Measurements from ENCODE around the gene ATP23. TPM values are rescaled to one million over a fixed set of nuclear protein-coding genes. Genes with fewer than 3 reads are reported as not detected.
A peak's percentile ranks its signal among the peaks of the same experiment; 100 is the strongest.

The ATP23 gene, protein sequence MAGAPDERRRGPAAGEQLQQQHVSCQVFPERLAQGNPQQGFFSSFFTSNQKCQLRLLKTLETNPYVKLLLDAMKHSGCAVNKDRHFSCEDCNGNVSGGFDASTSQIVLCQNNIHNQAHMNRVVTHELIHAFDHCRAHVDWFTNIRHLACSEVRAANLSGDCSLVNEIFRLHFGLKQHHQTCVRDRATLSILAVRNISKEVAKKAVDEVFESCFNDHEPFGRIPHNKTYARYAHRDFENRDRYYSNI
- 1 to 10 TPM; 2.2 to 7.9 (median 3.5) TPM for total RNA-seq
- long read RNA-seq, partial matches to known transcripts: 1 of 1 reads
- long read RNA-seq, other reads (novel, unspliced or antisense): 0 of 1 reads

DNA sequence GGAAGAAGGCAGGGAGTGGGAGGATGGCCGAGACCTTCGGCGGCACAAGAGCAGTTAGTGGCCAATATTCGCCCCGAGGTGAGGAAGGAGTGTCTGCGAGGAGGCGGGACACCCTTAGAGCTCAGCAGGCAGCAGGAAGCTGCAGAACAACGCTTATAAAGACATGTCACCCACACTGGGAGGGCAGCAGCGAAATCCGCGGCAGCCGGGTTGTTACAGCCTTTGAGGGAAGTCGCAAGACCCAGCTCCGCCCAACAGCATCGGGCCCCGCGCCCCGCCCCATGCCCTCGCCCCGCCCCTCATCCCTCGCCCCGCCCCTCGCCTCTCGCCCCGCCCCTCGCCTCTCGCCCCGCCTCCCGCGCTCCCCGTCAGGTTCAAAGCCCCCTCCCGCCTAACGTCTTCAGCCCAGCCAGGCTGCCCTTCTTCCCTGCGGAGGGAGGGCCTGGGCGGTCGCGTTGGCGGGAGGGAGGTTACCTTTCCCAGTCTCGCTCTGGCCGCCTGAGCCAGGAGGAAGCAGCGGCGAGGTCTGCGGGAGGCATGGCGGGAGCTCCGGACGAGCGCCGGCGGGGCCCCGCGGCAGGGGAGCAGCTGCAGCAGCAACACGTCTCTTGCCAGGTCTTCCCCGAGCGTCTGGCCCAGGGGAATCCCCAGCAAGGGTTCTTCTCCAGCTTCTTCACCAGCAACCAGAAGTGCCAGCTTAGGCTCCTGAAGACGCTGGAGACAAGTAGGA is at the start of gene ATP23:
ATP23 (plus strand) TSS at position 403 of the 730 bp plus-strand sequence; CDS start at position 538, 135 bp downstream.
- 0% methylated on average over 23 of the region's 55 CpGs for WGBS (ENCODE audit: insufficient coverage, low coverage, low lambda C conversion rate, missing lambda C conversion rate)
- peak within 1 kb of the TSS; percentile 70 to 83 (median 72) for H3K27ac ChIP-seq
- H3K9me3 ChIP-seq: no peaks in the 10 kb centered on the region
- peak within 1 kb of the TSS; percentile 67 to 85 (median 82) for H3K4me3 ChIP-seq
- H3K4me1 ChIP-seq: no peaks in the 10 kb centered on the region
- H3K27me3 ChIP-seq: no peaks in the 10 kb centered on the region
- no peaks in the 10 kb centered on the region for H3K36me3 ChIP-seq
- ATAC-seq (peak; percentile 93 to 97 (median 95)), DNase-seq (peak; percentile 93 to 95 (median 95))
- peak; percentile 90 for TF ChIP-seq POLR2A (IDR thresholded peaks at IDR 0.05)
- TF ChIP-seq, protein P1, sequence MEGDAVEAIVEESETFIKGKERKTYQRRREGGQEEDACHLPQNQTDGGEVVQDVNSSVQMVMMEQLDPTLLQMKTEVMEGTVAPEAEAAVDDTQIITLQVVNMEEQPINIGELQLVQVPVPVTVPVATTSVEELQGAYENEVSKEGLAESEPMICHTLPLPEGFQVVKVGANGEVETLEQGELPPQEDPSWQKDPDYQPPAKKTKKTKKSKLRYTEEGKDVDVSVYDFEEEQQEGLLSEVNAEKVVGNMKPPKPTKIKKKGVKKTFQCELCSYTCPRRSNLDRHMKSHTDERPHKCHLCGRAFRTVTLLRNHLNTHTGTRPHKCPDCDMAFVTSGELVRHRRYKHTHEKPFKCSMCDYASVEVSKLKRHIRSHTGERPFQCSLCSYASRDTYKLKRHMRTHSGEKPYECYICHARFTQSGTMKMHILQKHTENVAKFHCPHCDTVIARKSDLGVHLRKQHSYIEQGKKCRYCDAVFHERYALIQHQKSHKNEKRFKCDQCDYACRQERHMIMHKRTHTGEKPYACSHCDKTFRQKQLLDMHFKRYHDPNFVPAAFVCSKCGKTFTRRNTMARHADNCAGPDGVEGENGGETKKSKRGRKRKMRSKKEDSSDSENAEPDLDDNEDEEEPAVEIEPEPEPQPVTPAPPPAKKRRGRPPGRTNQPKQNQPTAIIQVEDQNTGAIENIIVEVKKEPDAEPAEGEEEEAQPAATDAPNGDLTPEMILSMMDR (IDR thresholded peaks at IDR 0.05): no peak
- intact Hi-C loops (cut with DNase I): no loop called here

DNA sequence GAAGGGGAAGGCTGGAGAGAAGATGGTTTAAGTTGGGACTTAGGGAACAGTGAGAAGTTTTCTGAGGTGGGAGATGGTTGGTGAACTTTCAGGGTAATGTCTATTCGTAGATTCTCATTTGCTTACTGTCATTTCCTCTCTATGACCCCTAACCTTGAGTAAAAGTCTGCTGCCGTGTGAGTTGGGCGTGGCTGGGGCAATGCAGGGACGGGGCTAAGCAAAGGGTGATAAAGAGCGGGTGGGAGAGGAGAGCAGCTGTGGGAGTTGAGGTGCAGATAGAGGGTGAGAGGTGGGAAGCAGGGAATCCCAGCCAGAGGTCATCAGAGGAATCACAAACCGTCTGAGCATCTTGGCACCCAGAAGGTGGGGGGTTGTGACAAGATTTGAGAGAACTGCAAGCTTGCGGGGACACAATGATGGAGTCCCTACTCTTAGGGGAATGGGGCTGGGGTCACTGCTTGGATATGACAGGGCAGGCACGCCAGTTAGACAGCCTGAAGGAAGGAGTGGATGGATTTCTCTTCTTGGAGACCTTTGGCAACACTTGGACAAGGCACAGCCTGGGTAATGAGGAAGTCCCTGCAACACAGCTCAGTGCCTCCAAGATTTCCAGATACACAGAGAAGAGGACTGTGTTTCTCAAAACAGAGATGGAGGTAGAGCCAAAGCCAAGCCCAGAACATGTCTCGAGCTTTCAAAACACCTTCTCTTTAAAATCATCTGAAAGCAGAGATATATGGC is 49.0 kb upstream of the ATP23 start:
- intact Hi-C loops (cut with DNase I): no loop called here
- no peak for ATAC-seq

DNA sequence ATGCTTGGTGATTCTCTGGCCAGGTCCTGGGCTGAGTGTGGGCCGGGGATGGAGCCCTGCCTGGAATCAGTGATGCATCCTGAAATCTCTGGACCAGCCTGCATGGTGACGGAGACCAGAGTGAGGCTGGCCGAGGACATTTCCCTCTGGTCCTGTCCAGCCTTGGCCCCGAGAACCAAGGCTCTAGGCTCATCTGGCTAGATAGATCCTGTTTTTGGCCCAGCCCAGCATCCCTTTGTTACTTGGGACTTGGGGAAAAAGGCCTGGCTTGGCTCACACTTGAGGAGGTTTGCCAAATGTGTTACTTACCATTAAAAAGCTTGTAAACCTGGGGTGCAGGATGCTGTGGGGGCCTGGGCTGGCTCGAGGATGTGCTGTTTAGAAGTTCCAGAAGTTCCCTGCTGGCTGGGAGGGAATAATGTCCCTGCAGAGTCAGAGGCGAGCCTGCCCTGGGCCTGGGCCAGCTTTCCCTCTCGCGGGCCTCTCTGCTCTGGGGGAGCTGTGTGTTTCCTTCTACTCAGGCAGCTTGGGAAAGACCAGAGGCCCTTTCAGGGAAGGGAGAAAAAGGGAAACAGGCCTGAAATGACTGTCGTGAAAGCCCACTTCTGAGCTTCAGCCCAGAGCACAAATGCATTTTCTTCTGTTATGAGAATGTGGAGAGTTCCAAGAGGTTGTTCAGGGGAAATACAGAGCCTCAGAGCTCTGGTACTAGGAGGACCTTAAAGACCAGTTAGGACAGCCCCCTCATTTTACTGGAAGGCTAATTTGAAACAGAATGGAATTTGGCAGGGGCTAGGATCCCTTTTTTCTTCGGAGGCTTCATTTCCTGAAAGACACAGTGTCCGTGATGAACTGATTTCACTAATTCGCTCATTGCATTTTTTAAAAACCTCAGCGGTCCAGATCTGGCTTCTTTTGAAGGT is 47.7 kb upstream of the ATP23 start:
- Histone ChIP-seq H3K4me1 (peaks cover 0 to 7% (median 0%) of the 10 kb centered on the region in 4 donors), H3K4me3 (no peak overlapping the region), H3K36me3 (no peaks in the 10 kb centered on the region), H3K27ac (peak overlapping the region; percentile 27 to 83 (median 53)), H3K27me3 (no peaks in the 10 kb centered on the region), H3K9me3 (no peaks in the 10 kb centered on the region)
- peak; percentile 49 to 64 (median 60) for ATAC-seq
- WGBS (ENCODE audit: insufficient coverage, low coverage, low lambda C conversion rate, missing lambda C conversion rate): 31% methylated on average over 10 of the region's 13 CpGs
- peak; percentile 69 to 73 (median 73) for DNase-seq
- intact Hi-C loops (cut with DNase I): no loop called here
- TF ChIP-seq, protein P1 (IDR thresholded peaks at IDR 0.05): no peak
- no peak for TF ChIP-seq POLR2A (IDR thresholded peaks at IDR 0.05)

More for the DNA sequence above, 49.0 kb upstream of the ATP23 start:
- Histone ChIP-seq H3K27me3 (no peaks in the 10 kb centered on the region), H3K4me3 (no peak overlapping the region), H3K4me1 (peaks cover 0 to 7% (median 0%) of the 10 kb centered on the region in 4 donors), H3K9me3 (no peaks in the 10 kb centered on the region), H3K36me3 (no peaks in the 10 kb centered on the region), H3K27ac (no peak overlapping the region)
- no peak for TF ChIP-seq POLR2A (IDR thresholded peaks at IDR 0.05)
- TF ChIP-seq, protein P1 (IDR thresholded peaks at IDR 0.05): no peak
- WGBS (ENCODE audit: insufficient coverage, low coverage, low lambda C conversion rate, missing lambda C conversion rate): 70% methylated on average over 8 of the region's 9 CpGs
- no peak for DNase-seq

Measured in right lobe of liver (tissue), 6 donors.